Omental fat pad (tissue), 4 donors: ENCODE data around the gene CDK17. TPM values are rescaled to one million over a fixed set of nuclear protein-coding genes. Genes with fewer than 3 reads are reported as not detected.

Experiments
- ATAC-seq: fragments of 150-250 bp; one replicate; pipeline ENCODE4 v1.9.1; 2016; ENCODE audit warnings: mild to moderate bottlenecking, moderate library complexity; ENCODE audit not compliant: low FRiP score
- DNase-seq: peaks from one replicate; pipeline ENCODE4 v3.0.0-alpha.2; 2019; ENCODE audit warnings: low spot score
- CTCF ChIP-seq, 3 donors: fragments of 450-650 bp; IDR thresholded peaks; one replicate each; pipeline ENCODE4 v1.5.1; 2016 to 2017; ENCODE audit warnings: antibody characterized with exemption in 3 of 3, mild to moderate bottlenecking in 3 of 3, moderate library complexity in 2 of 3
- total RNA-seq, 4 donors: library from RNA; depleted of rRNA; stranded (reverse); fragments of >200 nt; gene quantifications; one replicate each; pipeline ENCODE4 v1.1.0, GENCODE V29; 2016

CDK17 gene
- total RNA-seq, 4 donors from 2014 or later, result 35.8 to 107 (median 100) TPM

GRCh38 chr12:96329545-96329944, 70.7 kb downstream of the CDK17 start:
- TF ChIP-seq CTCF (IDR thresholded peaks at IDR 0.05), result no peak
- DNase-seq (no peak), ATAC-seq (no peak)

- DNase-seq (no peak), ATAC-seq (no peak)
- no peak for TF ChIP-seq CTCF (IDR thresholded peaks at IDR 0.05)
These were observed 71.2 kb downstream of the CDK17 start for GRCh38 chr12:96329018-96329417.

GRCh38 chr12:96327889-96328288, 72.3 kb downstream of the CDK17 start:
- DNase-seq (no peak), ATAC-seq (no peak)
- TF ChIP-seq CTCF (IDR thresholded peaks at IDR 0.05), result no peak

- DNase-seq, result no peak
These were observed 72.9 kb downstream of the CDK17 start for GRCh38 chr12:96327346-96327745.

GRCh38 chr12:96326628-96327227, 73.5 kb downstream of the CDK17 start:
- ATAC-seq, result no peak
- TF ChIP-seq CTCF (IDR thresholded peaks at IDR 0.05), result no peak
- no peak for DNase-seq

More at GRCh38 chr12:96327346-96327745, 72.9 kb downstream of the CDK17 start:
- no peak for ATAC-seq
- no peak for TF ChIP-seq CTCF (IDR thresholded peaks at IDR 0.05)

GRCh38 chr12:96323906-96324305, 76.3 kb downstream of the CDK17 start:
- ATAC-seq (no peak), DNase-seq (no peak)
- no peak for TF ChIP-seq CTCF (IDR thresholded peaks at IDR 0.05)

GRCh38 chr12:96322720-96323119, 77.5 kb downstream of the CDK17 start:
- ATAC-seq (no peak), DNase-seq (no peak)
- no peak for TF ChIP-seq CTCF (IDR thresholded peaks at IDR 0.05)
